Skeletal muscle satellite cell (primary cell): Measurements from ENCODE around the gene VTCN1. TPM values are rescaled to one million over a fixed set of nuclear protein-coding genes. Genes with fewer than 3 reads are reported as not detected.
A peak's percentile ranks its signal among the peaks of the same experiment; 100 is the strongest.

ENCODE experiments used
- small RNA-seq: library from RNA; depleted of rRNA; stranded (forward); fragments of <200 nt; gene quantifications from one replicate; pipeline ENCODE3, GENCODE V24; 2012

Gene VTCN1

Small RNA genes lying within 50 kb of the gene (small RNA-seq; reads per million reads assigned to genes)
- 12.1 reads per million, percentile 92 among the genes with 10 or more reads in this experiment for gene MIR942
- not detected for gene RF00017
